Gastrocnemius medialis (tissue), 4 donors: ENCODE results near the gene PTPRN2.

Source experiments
- CTCF ChIP-seq, 5 experiments: fragments of 450-650 bp in 3 of 5; fragments of 200-600 bp in 2 of 5; sonication (generic) in 2 of 5; IDR thresholded peaks in 4 of 5; conservative IDR thresholded peaks in 1 of 5; 1 replicate in 4 of 5; 2 replicates in 1 of 5; pipeline ENCODE4 v1.5.1; 2016 to 2019; ENCODE audit warnings: antibody characterized with exemption in 5 of 5, mild to moderate bottlenecking in 3 of 5, moderate library complexity in 3 of 5
- POLR2A ChIP-seq, 2 donors: fragments of 450-650 bp; IDR thresholded peaks; one replicate each; pipeline ENCODE4 v1.6.1; 2017; ENCODE audit warnings: antibody characterized with exemption in 2 of 2, mild to moderate bottlenecking in 2 of 2, moderate library complexity in 2 of 2

- TF ChIP-seq CTCF (IDR thresholded peaks at IDR 0.05 in 4 of 5, conservative IDR thresholded peaks at IDR 0.05 in 1 of 5) (no peak), POLR2A (IDR thresholded peaks at IDR 0.05) (no peak)
Observed at GRCh38 chr7:158318511-158318913, 269.1 kb downstream of the PTPRN2 start.
